Hepatocyte (in vitro differentiated cells): ENCODE measurements around the gene LINC01488.

ENCODE experiments used
- CTCF ChIP-seq: fragments of 200-600 bp; sonication (generic); IDR thresholded peaks from 2 replicates; pipeline ENCODE4 v1.5.1; 2016; ENCODE audit warnings: antibody characterized with exemption, mild to moderate bottlenecking; ENCODE audit not compliant: poor library complexity
- EZH2 ChIP-seq: fragments of 200-600 bp; sonication (generic); IDR thresholded peaks from 2 replicates; pipeline ENCODE4 v1.6.1; 2016; ENCODE audit warnings: antibody characterized with exemption, mild to moderate bottlenecking, borderline replicate concordance
- EZH2phosphoT487 ChIP-seq: fragments of 200-600 bp; sonication (generic); IDR thresholded peaks from one replicate; pipeline ENCODE4 v1.6.1; 2018; ENCODE audit warnings: antibody characterized with exemption, mild to moderate bottlenecking, low read depth, moderate library complexity; ENCODE audit not compliant: unreplicated experiment, severe bottlenecking

DNA sequence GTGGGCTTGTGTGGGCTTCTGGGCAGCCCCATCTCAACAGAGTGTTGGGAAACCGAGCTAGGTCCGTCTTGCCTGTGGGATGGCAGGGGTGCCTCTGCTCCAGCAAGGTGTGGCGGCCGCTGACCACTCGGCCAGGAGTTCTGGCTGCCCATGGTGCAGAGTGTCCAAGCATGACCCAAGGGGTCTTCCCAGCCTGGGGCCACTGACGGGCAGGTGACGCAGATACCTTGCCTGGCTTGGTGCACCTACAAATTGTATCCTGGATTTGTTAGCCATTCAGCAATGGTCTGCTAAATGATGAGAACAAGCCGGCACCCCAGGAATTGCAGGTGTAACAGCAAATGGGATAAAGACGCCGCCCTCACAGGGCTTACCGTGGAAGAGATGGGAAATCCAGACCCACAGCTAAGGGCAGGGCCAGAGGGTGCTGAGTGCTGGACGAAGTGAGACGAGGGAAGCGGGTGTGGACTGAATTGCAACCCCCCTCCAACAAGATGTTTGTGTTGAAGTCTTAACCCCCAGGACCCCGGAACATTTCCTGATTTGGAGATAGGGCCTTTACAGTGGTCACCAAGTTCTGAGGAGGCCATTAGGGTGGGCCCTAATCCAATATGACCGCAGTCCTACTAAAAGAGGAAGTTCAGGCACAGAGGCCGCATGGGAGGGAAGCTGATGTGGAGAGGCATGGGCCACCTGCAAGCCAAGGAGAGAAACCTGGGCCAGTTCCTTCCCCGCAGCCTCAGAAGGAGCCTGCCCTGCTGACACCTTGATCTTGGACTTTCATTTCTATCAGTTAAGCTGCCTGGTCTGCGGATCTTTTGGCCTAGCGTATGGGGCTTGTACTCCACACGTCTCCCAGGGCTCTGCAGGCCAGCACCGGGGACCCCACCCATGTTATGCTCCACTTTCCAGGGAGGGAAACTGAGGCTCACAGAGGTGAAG is 45.2 kb upstream of the LINC01488 start:
- TF ChIP-seq CTCF (no peak), EZH2 (no peak), EZH2phosphoT487 (no peak)
